Measurements from ENCODE around the gene FUT1.
"Not testable (repeated sequence)": the region's sequence is repeated elsewhere in the genome, so short reads cannot be mapped to it uniquely, and the experiment has no call there.

Gene FUT1

DNA sequence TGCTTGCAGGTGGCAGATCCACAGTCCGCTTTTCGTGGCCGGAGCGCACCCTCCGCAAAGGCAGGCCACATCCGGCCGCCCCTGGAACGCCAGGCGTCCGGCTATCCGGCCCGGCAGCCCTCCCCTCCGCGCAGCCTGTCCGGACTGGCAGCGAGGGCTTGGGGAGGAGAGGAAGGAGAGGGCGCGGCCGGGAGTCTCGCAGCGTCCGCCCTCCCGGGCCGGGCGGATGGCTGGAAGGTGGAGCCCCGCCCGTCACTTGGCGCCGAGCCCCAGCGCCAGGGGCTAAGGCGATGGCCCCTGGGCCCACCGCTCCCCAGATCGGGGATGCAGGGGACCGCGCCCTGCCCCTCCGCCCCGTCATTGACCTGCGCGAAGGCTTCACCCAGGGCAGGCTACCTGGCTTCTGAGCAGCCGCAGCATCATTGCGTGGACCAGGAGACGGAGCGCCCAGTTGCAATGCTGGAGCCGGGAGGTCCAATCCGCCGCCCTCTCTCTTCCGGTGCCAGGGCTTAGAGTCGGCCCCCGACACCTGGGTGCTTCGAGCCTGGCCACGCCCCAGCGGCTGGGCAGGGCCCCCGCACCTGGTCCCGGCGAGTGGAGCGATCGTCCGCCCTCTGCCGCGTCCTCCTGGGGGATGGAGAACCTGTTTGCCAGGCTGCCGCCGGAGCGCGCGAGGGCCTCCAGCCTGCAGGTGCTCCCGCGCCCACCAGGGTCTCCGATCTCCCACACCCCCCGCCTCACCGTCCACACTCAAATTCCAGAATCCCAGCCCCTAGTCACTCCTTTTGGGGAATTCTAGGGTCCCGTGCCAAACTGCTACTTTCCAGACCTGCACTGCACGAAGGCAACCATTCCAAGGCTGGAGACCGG, at the start of gene FUT1:
FUT1 (minus strand) TSS at position 146 of the 870 bp plus-strand sequence. CDS start 1,360 bp downstream, outside the sequence.
- Mint-ChIP-seq H3K27ac (peak within 1 kb of the TSS; percentile 78), H3K27me3 (peaks cover 82% of the 10 kb centered on the region), H3K9me3 (no peaks in the 10 kb centered on the region), H3K36me3 (ENCODE audit: low read depth) (no peaks in the 10 kb centered on the region), H3K4me3 (peak within 1 kb of the TSS; percentile 62), H3K4me1 (ENCODE audit: low read depth) (peaks cover 26% of the 10 kb centered on the region)
- intact Hi-C loops (cut with micrococcal nuclease) = no loop called here

DNA sequence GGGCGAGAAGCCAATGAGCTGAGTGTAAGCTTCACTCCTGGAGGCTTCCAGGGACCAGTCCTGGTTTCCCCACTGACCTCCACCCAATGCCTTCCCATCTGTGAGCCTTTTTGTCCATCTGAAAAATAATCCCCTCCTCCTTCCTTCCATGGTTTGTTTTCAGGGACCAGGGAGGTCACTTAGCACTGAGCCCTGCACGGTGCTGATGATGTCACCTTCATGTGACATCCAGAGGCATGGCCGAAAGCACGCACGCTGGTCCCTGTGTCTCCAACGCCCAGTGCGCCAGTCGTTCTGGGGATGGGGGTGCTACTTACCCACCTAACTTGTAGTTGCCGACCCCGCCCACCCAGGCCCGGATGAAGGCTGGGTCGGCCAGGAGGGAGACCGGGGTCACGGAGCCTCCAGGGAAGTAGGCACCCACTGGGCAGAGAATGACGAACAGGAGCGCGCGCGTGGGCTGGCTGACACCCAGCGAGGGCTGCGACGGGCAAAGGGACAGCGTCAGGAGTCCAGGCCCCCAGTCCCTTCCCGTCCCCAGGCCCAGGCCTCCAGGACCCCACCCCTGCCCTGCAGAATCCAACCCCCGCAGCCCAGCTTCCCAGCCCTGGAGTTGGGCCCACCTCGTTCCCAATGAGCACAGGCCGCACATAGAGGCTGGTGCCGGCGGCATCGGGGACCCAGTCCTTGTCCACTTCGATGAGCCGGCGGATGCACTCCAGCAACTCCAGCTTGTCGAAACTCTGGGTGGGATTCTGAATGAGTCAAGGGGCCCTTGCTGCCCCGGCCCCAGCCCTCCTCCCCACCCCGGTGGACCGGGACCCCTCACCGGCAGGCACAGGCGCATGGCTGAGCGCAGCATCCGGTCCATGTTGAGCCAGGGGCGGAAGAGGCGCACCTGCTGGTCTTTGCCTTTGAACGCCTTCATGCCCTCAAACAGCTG, 47.2 kb upstream of the FUT1 start:
- H3K4me3 Mint-ChIP-seq = no peak overlapping the region
- no peaks in the 10 kb centered on the region for H3K9me3 Mint-ChIP-seq
- H3K27ac Mint-ChIP-seq = peak overlapping the region; percentile 25
- H3K36me3 Mint-ChIP-seq (ENCODE audit: low read depth) = peaks cover 30% of the 10 kb centered on the region
- intact Hi-C loops (cut with micrococcal nuclease) = no loop called here
- no peaks in the 10 kb centered on the region for H3K27me3 Mint-ChIP-seq
- peaks cover 10% of the 10 kb centered on the region for H3K4me1 Mint-ChIP-seq (ENCODE audit: low read depth)

DNA sequence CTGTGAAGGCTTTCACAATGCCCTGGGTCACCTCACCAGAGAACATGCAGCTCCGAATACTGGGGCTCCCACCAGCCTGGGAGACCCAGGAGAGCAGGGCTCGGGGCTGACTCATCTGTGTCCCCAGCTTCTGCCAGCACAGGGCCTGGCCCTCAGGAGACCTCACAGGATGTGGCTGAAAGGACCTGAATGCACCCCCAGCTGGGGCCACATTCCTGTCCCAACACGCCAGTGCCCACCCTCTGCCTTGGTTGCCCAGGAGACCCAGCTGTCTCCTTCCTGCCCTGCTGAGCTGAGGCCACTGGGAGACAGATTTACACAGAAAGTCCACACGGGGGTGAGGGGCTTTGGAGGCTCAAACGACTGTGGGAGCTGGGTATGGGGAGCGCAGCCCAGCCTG, 46.5 kb upstream of the FUT1 start:
- Mint-ChIP-seq H3K27ac (peak overlapping the region; percentile 25), H3K9me3 (no peaks in the 10 kb centered on the region), H3K27me3 (no peaks in the 10 kb centered on the region), H3K4me1 (ENCODE audit: low read depth) (peaks cover 14% of the 10 kb centered on the region), H3K36me3 (ENCODE audit: low read depth) (peaks cover 28% of the 10 kb centered on the region), H3K4me3 (no peak overlapping the region)
- intact Hi-C loops (cut with micrococcal nuclease) = no loop called here

DNA sequence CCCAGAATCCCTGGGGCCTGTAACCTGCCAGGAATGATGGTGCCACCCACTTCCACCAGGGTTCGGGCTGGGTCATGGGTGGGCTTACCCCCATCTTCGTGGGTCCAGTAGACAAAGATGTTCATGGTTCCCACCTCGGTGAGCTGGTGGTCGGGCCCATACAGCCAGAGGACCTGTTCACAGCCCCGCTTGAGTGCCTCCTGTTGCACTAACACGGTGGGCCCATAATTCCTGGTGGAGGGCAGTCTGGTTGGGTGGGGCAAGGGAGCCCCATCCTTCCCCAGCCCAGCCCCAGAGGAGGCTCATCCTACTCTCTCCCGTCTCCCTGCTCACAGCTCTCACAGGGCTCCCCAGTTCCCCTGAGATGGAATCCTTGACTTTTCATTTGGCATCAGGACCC, 44.7 kb upstream of the FUT1 start:
- no peak overlapping the region for H3K4me3 Mint-ChIP-seq
- intact Hi-C loops (cut with micrococcal nuclease) = no loop called here
- H3K4me1 Mint-ChIP-seq (ENCODE audit: low read depth) = peaks cover 14% of the 10 kb centered on the region
- no peaks in the 10 kb centered on the region for H3K9me3 Mint-ChIP-seq
- H3K27ac Mint-ChIP-seq = no peak overlapping the region
- H3K27me3 Mint-ChIP-seq = no peaks in the 10 kb centered on the region
- peaks cover 28% of the 10 kb centered on the region for H3K36me3 Mint-ChIP-seq (ENCODE audit: low read depth)

DNA sequence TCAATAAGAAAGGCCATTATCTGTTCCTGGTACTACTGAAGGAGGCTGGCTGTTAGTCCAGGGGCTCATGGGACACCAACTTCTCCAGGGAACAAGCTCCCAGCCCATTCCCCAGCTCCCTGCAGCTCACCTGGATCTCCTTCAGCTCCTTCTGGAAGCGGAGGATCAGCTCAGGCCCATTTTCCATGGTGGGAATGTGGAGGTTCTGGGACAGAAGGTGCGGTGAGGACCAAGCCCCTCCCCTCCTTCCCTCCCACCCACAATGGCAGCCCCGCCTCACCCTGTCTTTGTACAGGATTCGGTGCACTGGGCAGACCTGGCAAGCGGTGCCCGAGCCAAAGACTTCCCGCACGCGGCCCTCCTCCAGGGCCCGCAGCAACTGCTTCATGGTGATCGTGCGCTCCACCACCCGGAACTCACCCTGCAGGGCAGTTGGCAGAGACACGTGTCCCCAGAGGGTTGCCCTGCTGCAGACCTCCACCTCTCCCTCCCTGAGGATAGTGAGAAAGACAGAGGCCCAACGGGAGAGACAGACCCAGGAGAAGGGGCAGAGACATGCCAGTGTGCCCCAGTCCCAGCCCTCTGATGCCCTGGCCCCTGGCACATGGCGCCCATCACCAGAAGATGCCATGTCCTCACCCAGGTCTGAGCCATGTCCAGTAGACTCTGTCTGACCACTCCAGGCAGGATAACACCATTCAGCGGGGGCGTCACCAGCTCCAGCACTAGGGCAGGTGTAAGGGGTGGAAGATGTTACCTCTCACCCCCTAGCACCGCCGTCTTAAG, 44.0 kb upstream of the FUT1 start:
- no peak overlapping the region for H3K4me3 Mint-ChIP-seq
- intact Hi-C loops (cut with micrococcal nuclease) = no loop called here
- H3K27me3 Mint-ChIP-seq = no peaks in the 10 kb centered on the region
- H3K36me3 Mint-ChIP-seq (ENCODE audit: low read depth) = peaks cover 28% of the 10 kb centered on the region
- no peaks in the 10 kb centered on the region for H3K9me3 Mint-ChIP-seq
- peak overlapping the region; percentile 84 for H3K27ac Mint-ChIP-seq
- H3K4me1 Mint-ChIP-seq (ENCODE audit: low read depth) = peaks cover 14% of the 10 kb centered on the region

DNA sequence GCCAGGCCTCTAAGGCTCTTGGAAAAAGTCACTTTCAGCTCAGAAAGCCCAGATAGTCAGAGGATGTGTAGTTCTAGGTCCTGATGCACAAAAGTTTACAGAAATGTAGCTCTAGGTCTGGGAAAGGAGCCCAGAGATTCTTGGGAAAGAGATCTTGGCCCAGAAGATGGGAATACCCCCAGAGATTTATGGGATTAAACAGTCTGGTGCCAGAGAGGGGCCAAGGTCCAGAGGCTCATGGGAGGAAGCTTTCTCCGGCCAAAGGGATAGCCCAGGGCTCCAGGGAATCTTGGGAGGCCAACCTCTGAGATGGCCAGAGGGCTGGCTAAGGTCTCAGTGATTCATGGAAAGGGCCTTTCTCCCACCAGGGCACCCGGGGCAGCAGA, 43.2 kb upstream of the FUT1 start:
- no peaks in the 10 kb centered on the region for H3K9me3 Mint-ChIP-seq
- H3K4me3 Mint-ChIP-seq = peak overlapping the region; percentile 84
- intact Hi-C loops (cut with micrococcal nuclease) = loop anchor here (1.0 to 2.0 kb wide), 4 partner anchors 15 to 175 kb away; partner anchors contain the start of gene BCAT2
- peak overlapping the region; percentile 84 for H3K27ac Mint-ChIP-seq
- no peaks in the 10 kb centered on the region for H3K27me3 Mint-ChIP-seq
- H3K4me1 Mint-ChIP-seq (ENCODE audit: low read depth) = peaks cover 14% of the 10 kb centered on the region
- H3K36me3 Mint-ChIP-seq (ENCODE audit: low read depth) = peaks cover 28% of the 10 kb centered on the region

DNA sequence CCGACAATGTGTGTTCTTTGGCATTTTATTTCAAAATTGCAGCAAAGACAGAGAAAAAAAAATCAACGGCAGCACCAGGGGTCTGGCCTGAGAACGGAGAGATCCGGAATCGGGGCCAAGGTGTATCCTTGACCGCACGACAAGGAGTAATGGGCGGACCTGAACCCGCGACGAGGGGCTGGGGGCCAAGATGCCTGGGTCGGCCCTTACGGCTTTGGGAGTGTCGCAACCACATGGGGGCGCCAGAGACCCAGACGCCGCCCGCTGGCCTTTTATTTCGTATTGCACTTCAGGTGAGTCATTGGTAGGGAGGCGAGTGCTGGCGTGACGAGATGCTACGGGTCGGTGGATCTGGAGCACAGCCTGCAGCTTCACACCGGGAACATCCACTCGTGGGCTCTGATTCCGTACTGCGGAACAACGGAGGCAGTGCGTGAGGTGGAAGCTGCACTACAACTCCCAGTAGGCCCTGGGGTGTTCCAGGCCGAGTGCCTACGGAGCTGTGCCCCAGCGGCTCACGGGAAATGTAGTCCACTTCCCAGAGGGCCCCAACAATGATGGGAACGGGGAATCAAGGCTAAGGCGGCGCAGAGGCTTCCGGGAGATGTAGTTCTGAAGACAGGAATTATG, 42.7 kb upstream of the FUT1 start:
- Mint-ChIP-seq H3K27me3 (no peaks in the 10 kb centered on the region), H3K4me3 (peak overlapping the region; percentile 84), H3K9me3 (no peaks in the 10 kb centered on the region), H3K27ac (peak overlapping the region; percentile 84), H3K4me1 (ENCODE audit: low read depth) (peaks cover 14% of the 10 kb centered on the region), H3K36me3 (ENCODE audit: low read depth) (peaks cover 24% of the 10 kb centered on the region)
- intact Hi-C loops (cut with micrococcal nuclease) = loop anchor here (1.0 to 2.0 kb wide), 4 partner anchors 16 to 176 kb away; partner anchors contain the start of gene BCAT2

DNA sequence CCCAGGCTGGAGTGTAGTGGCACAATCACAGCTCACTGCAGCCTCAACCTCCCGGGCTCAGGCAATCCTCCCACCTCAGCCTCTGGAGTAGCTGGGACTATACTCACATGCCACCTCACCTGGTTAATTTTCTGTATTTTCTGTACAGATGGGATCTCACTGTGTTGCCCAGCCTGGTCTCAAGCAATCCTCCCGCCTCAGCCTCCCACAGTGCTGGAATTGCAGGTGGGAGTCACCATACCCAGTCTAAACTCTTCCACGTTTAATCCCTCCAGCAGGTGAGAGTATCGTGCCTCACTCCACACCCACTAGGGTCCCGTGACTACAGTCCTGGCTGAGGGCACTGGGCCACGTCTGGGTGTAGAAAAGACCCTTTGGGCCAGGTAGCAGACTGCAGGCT, 41.9 kb upstream of the FUT1 start:
- H3K27ac Mint-ChIP-seq = peak overlapping the region; percentile 84
- H3K36me3 Mint-ChIP-seq (ENCODE audit: low read depth) = peaks cover 17% of the 10 kb centered on the region
- H3K4me3 Mint-ChIP-seq = peak overlapping the region; percentile 84
- intact Hi-C loops (cut with micrococcal nuclease) = loop anchor here (2.0 kb wide), 2 partner anchors 17 to 177 kb away; partner anchors contain the start of gene BCAT2
- H3K27me3 Mint-ChIP-seq = no peaks in the 10 kb centered on the region
- H3K9me3 Mint-ChIP-seq = no peaks in the 10 kb centered on the region
- H3K4me1 Mint-ChIP-seq (ENCODE audit: low read depth) = peaks cover 14% of the 10 kb centered on the region

DNA sequence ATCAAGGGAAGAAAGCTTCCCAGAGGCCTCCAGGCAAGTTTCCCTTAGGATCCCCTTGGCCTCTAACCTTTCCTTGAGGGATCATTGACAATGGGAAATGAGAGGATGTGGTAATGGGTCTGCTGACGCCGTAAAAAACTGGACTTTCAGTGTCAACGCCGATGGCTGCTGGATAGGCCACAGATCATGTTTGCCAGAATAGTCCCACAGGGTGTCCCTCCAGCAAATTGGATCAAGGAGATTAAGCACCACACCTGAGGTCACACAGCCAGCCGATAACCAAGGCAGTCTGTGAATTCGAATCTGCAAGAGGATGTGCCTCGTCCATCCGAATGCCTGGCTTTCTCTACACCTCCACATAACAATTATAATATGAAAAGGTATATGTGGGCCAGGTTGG, 40.8 kb upstream of the FUT1 start:
- no peak overlapping the region for H3K27ac Mint-ChIP-seq
- intact Hi-C loops (cut with micrococcal nuclease) = no loop called here

DNA sequence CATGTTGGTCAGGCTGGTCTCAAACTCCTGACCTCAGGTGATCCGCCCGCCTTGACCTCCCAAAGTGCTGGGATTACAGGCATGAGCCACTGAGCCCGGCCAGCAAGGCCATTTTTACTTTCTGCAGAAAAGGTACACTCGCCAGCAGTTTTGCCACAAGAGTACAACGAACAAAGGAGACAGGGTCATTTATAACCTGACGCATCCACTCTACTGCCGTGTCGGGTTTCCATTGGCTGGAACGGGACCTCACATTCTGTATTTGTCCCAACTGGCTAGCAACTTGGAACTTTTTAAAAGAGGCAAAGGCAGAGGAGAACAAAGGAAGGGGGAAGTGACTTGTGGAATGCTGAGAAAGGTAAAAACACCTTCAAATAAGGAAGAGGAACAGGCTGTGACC, 34.9 kb upstream of the FUT1 start:
- H3K9me3 Mint-ChIP-seq; H3K4me3 Mint-ChIP-seq; H3K36me3 Mint-ChIP-seq (ENCODE audit: low read depth); H3K27me3 Mint-ChIP-seq; H3K27ac Mint-ChIP-seq: not testable (repeated sequence)
- intact Hi-C loops (cut with micrococcal nuclease) = loop anchor here (10.0 kb wide), 1 partner anchor 143 kb away; the partner anchor contains the start of gene CA11
- H3K4me1 Mint-ChIP-seq (ENCODE audit: low read depth) = peaks cover 15% of the 10 kb centered on the region

More for the DNA sequence above, 40.8 kb upstream of the FUT1 start:
- Mint-ChIP-seq H3K27me3 (no peaks in the 10 kb centered on the region), H3K9me3 (no peaks in the 10 kb centered on the region), H3K36me3 (ENCODE audit: low read depth) (peaks cover 9% of the 10 kb centered on the region), H3K4me3 (no peak overlapping the region), H3K4me1 (ENCODE audit: low read depth) (peaks cover 14% of the 10 kb centered on the region)

DNA sequence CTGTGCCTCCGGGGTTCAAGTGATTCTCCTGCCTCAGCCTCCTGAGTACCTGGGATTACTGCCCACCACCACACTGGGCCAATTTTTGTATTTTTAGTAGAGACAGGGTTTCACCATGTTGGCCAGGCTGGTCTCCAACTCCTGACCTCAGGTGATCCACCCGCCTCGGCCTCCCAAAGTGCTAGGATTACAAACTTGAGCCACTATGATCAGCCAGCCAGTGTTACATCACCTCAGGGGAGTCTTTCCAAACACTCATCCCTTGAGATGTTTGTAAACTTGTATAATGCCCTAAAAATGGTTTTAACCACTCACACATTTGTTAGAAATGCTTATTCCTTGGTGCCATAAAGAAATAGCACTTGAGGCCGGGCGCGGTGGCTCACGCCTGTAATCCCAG, 34.0 kb upstream of the FUT1 start:
- H3K36me3 Mint-ChIP-seq (ENCODE audit: low read depth) = not testable (repeated sequence)
- intact Hi-C loops (cut with micrococcal nuclease) = loop anchor here (10.0 kb wide), 1 partner anchor 142 kb away; the partner anchor contains the start of gene CA11

DNA sequence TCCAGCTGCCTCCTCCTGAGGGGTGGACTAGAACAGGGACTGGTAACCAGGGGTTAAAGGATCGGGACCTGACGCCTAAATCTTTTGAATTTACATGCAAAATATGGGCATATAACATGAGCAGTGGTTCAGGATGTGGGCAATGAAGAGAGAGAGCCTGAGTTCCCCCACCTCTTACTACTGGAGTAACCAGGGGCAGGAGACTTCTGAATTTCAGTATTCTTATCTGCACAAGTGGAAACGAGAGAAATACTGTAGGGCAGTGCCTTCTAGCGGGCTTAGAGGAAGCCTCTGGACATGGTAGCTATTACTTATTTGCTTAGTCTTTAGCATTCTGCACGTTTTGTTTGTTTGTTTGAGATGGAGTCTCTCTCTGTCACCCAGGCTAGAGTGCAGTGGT, 32.1 kb upstream of the FUT1 start:
- no peaks in the 10 kb centered on the region for H3K36me3 Mint-ChIP-seq (ENCODE audit: low read depth)
- intact Hi-C loops (cut with micrococcal nuclease) = loop anchor here (10.0 kb wide), 1 partner anchor 140 kb away; the partner anchor contains the start of gene CA11
- peak overlapping the region; percentile 69 for H3K27ac Mint-ChIP-seq
- peaks cover 2% of the 10 kb centered on the region for H3K27me3 Mint-ChIP-seq
- no peak overlapping the region for H3K4me3 Mint-ChIP-seq
- peaks cover 39% of the 10 kb centered on the region for H3K4me1 Mint-ChIP-seq (ENCODE audit: low read depth)
- H3K9me3 Mint-ChIP-seq = peaks cover 8% of the 10 kb centered on the region

More for the DNA sequence above, 34.0 kb upstream of the FUT1 start:
- H3K9me3 Mint-ChIP-seq, H3K27ac Mint-ChIP-seq, H3K4me3 Mint-ChIP-seq, H3K27me3 Mint-ChIP-seq: not testable (repeated sequence)
- peaks cover 25% of the 10 kb centered on the region for H3K4me1 Mint-ChIP-seq (ENCODE audit: low read depth)

Measured in dendritic cell treated with granulocyte-macrophage colony-stimulating factor and Interleukin-4, amounts not matched to agents 40 ng/mL and 50 ng/mL, for 4 days (primary cell).